NT2/D1 (cell line): ENCODE data around the gene CNTN5.

Experiments used
- SUZ12 ChIP-seq: IDR thresholded peaks from 2 replicates; pipeline ENCODE4 v1.6.1; 2011; ENCODE audit not compliant: insufficient read length, insufficient read depth; ENCODE audit errors: extremely low read depth
- YY1 ChIP-seq: IDR thresholded peaks from 2 replicates; pipeline ENCODE4 v1.6.1; 2011; ENCODE audit not compliant: insufficient read length, insufficient read depth
- ZNF274 ChIP-seq: IDR thresholded peaks from 2 replicates; pipeline ENCODE4 v1.6.1; 2011; ENCODE audit warnings: mild to moderate bottlenecking, low read depth, low read length

DNA sequence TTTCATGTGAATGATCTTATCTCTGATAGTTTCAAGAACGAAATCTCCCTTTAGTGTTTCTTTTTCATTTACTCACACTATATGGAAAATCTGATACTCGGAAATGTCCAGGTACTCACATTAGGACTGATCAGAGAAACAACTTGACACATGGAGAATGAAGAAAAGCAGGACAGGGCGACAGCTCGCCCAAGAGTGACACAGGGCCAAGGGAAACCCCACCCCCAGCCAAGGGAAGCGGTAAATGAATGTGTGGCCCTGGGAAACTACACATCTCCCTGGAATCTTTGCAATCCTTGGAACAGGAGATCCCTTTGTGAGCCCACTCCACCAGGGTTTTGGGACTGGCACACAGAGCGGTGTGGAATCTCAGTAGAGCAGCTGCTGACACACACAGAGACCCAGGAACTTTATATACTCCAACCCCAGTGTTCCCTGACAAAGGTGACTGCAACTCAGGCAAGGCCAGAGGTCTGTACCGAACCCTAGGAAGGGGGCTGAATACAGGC, 1362.7 kb downstream of the CNTN5 start:
- TF ChIP-seq ZNF274 (no peak), YY1 (no peak), SUZ12 (no peak)
